Measurements from ENCODE around the gene CDK5RAP3. TPM values are rescaled to one million over a fixed set of nuclear protein-coding genes. Genes with fewer than 3 reads are reported as not detected.
A peak's percentile ranks its signal among the peaks of the same experiment; 100 is the strongest.

CDK5RAP3 gene
- total and polyA plus RNA-seq, 2 of the 13 experiments (the other 11 are each of a cell fraction or from before 2014, with no cell fraction given) = 128 to 154 TPM

DNA sequence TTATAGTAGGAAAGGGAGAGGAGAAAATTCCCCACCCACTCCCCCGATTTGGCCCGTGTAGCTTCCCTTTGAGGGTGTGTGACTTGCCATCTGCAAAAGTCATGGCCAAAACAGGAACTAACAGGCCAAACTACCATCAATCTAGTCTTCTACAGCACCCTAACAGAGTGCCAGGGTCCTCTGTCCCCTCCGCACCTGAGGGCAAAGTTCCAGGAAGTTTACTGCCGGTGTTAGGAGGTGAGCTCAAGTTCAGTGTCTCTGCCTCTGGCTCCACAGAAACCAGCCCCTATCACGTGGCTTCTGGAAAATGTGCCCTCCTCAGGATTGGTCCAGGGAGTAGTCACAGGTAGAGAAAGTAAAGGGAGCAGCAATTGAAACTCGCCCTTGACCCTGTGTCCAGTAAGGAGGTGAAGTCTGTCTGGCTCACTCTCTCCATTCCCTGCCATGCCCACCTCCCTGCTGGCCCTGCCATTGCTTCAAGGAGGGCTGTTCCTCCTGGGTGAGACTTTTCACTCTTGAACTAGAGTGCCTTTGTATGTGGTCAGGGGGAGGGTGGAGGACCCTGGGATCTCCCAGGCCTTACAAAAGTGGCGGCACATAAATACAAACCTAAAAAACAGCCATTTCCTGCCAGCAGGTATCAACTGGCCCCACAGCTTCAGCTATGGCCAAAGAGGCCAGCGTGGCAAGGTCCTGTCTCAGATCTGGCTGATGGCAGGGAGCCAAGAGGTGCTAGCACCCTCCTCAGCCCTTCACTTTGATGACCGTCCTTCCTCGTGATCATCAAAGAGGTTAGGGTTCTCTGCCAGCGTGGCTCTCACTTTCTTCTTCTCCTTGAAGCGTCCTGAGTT is 18.5 kb upstream of the CDK5RAP3 start (continued):
- TF ChIP-seq, protein P1, sequence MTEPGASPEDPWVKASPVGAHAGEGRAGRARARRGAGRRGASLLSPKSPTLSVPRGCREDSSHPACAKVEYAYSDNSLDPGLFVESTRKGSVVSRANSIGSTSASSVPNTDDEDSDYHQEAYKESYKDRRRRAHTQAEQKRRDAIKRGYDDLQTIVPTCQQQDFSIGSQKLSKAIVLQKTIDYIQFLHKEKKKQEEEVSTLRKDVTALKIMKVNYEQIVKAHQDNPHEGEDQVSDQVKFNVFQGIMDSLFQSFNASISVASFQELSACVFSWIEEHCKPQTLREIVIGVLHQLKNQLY (CRISPR knock-in tag; IDR thresholded peaks at IDR 0.05) = peak; percentile 87; the same call in 1 of the 2 replicates
- TF ChIP-seq POLR2G (IDR thresholded peaks at IDR 0.05; ENCODE audit: low read depth, low read length) (no peak), AKAP8 (CRISPR knock-in tag; IDR thresholded peaks at IDR 0.05) (peak; percentile 52; the same call in 1 of the 2 replicates), TOPORS (CRISPR knock-in tag; IDR thresholded peaks at IDR 0.05) (no peak), FOXC1 (CRISPR knock-in tag; IDR thresholded peaks at IDR 0.05; ENCODE audit: borderline replicate concordance) (no peak), ZSCAN22 (CRISPR knock-in tag; IDR thresholded peaks at IDR 0.05) (no peak), NR2F1 (CRISPR knock-in tag; IDR thresholded peaks at IDR 0.05) (peak in 1 of 2 experiments; percentile 54; a peak in 2 of 4 replicates), ZBTB42 (CRISPR knock-in tag; IDR thresholded peaks at IDR 0.05) (no peak), NRL (CRISPR knock-in tag; IDR thresholded peaks at IDR 0.05; ENCODE audit: borderline replicate concordance) (no peak), RXRA (CRISPR knock-in tag; IDR thresholded peaks at IDR 0.05) (peak; percentile 88; the same call in 1 of the 2 replicates), TCF7 (IDR thresholded peaks at IDR 0.05; ENCODE audit: low read depth) (no peak), TOE1 (CRISPR knock-in tag; IDR thresholded peaks at IDR 0.05) (no peak), ZNF746 (CRISPR knock-in tag; IDR thresholded peaks at IDR 0.05) (no peak), NAIF1 (CRISPR knock-in tag; IDR thresholded peaks at IDR 0.05; ENCODE audit: borderline replicate concordance) (no peak), HMGA1 (CRISPR knock-in tag; conservative IDR thresholded peaks at IDR 0.05) (no peak), HNF4A (CRISPR knock-in tag; IDR thresholded peaks at IDR 0.05) (peak; percentile 97), ZNF329 (CRISPR knock-in tag; IDR thresholded peaks at IDR 0.05; ENCODE audit: low read depth) (no peak), TFDP1 (CRISPR knock-in tag; IDR thresholded peaks at IDR 0.05; ENCODE audit: borderline replicate concordance) (0 out of 2 replicates have a peak, but pooled peaks have one; percentile 24)
- TF ChIP-seq, protein P2, sequence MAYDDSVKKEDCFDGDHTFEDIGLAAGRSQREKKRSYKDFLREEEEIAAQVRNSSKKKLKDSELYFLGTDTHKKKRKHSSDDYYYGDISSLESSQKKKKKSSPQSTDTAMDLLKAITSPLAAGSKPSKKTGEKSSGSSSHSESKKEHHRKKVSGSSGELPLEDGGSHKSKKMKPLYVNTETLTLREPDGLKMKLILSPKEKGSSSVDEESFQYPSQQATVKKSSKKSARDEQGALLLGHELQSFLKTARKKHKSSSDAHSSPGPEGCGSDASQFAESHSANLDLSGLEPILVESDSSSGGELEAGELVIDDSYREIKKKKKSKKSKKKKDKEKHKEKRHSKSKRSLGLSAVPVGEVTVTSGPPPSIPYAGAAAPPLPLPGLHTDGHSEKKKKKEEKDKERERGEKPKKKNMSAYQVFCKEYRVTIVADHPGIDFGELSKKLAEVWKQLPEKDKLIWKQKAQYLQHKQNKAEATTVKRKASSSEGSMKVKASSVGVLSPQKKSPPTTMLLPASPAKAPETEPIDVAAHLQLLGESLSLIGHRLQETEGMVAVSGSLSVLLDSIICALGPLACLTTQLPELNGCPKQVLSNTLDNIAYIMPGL (CRISPR knock-in tag; IDR thresholded peaks at IDR 0.05; ENCODE audit: borderline replicate concordance in 1 of 2, low read depth in 1 of 2) = peak; percentile 40; a peak in 2 of 4 replicates
- TF ChIP-seq, protein P3, sequence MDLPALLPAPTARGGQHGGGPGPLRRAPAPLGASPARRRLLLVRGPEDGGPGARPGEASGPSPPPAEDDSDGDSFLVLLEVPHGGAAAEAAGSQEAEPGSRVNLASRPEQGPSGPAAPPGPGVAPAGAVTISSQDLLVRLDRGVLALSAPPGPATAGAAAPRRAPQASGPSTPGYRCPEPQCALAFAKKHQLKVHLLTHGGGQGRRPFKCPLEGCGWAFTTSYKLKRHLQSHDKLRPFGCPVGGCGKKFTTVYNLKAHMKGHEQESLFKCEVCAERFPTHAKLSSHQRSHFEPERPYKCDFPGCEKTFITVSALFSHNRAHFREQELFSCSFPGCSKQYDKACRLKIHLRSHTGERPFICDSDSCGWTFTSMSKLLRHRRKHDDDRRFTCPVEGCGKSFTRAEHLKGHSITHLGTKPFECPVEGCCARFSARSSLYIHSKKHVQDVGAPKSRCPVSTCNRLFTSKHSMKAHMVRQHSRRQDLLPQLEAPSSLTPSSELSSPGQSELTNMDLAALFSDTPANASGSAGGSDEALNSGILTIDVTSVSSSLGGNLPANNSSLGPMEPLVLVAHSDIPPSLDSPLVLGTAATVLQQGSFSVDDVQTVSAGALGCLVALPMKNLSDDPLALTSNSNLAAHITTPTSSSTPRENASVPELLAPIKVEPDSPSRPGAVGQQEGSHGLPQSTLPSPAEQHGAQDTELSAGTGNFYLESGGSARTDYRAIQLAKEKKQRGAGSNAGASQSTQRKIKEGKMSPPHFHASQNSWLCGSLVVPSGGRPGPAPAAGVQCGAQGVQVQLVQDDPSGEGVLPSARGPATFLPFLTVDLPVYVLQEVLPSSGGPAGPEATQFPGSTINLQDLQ (CRISPR knock-in tag; IDR thresholded peaks at IDR 0.05) = no peak
- TF ChIP-seq, protein P4, sequence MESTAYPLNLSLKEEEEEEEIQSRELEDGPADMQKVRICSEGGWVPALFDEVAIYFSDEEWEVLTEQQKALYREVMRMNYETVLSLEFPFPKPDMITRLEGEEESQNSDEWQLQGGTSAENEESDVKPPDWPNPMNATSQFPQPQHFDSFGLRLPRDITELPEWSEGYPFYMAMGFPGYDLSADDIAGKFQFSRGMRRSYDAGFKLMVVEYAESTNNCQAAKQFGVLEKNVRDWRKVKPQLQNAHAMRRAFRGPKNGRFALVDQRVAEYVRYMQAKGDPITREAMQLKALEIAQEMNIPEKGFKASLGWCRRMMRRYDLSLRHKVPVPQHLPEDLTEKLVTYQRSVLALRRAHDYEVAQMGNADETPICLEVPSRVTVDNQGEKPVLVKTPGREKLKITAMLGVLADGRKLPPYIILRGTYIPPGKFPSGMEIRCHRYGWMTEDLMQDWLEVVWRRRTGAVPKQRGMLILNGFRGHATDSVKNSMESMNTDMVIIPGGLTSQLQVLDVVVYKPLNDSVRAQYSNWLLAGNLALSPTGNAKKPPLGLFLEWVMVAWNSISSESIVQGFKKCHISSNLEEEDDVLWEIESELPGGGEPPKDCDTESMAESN (CRISPR knock-in tag; conservative IDR thresholded peaks at IDR 0.05) = peak; percentile 69
